GM18502 (cell line): Measurements from ENCODE around the gene PPIF.
A peak's percentile ranks its signal among the peaks of the same experiment; 100 is the strongest.

ENCODE experiments used
- ATAC-seq: cut with Tn5 transposase; IDR thresholded peaks from one replicate; pipeline ENCODE4 v1.9.1; 2021; ENCODE audit warnings: mild to moderate bottlenecking; ENCODE audit not compliant: unreplicated experiment, poor library complexity

Gene PPIF

DNA sequence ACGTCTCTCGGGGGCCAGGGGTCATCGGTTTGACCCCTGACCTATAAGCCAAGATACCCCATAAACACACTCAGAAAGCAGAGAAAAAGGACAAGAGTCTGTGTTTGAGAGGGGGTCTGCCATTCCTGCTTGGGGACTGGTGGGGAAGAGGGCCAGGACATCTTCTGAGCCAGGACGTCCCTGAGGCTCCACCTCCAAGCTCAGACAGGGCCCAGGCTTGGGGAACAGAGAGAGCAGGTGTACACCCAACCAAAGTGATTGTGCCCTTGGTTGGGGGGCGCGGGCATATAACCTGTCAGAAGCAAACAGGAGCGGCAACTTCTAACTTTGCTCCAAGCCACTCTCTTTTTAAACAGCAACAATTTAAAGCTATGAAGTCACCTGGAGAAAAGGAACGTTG, 33.9 kb upstream of the PPIF start:
- no peak for ATAC-seq

- ATAC-seq, result no peak
These were observed 33.3 kb upstream of the PPIF start for GRCh38 chr10:79313911-79314439.

- no peak for ATAC-seq
These were observed 32.3 kb upstream of the PPIF start for GRCh38 chr10:79314761-79315601.

- ATAC-seq, result no peak
These were observed 31.7 kb upstream of the PPIF start for GRCh38 chr10:79315602-79315920.

- ATAC-seq, result peak; percentile 73
These were observed 30.4 kb upstream of the PPIF start for GRCh38 chr10:79316671-79317431.

DNA sequence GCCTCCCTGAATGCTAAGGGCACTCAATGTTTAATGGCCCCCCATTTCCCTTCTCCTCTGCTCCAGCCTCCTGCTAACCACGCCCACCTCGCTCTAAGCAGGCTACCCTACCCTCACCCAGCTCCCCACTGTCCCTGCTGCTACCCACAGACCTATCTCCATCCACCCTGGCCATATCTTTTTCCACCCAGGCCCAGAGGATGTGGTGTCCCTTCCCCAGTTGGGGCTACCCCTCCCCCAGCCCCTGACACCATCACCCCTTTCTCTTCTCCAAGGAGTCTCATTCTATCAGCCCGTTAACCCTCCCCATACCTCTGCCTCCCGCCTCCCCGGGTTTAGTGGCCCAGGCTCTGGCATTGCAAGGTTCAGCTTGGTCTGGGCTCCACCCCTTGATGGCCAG, 28.9 kb upstream of the PPIF start:
- ATAC-seq, result no peak

- no peak for ATAC-seq
These were observed 28.0 kb upstream of the PPIF start for GRCh38 chr10:79319115-79319771.

DNA sequence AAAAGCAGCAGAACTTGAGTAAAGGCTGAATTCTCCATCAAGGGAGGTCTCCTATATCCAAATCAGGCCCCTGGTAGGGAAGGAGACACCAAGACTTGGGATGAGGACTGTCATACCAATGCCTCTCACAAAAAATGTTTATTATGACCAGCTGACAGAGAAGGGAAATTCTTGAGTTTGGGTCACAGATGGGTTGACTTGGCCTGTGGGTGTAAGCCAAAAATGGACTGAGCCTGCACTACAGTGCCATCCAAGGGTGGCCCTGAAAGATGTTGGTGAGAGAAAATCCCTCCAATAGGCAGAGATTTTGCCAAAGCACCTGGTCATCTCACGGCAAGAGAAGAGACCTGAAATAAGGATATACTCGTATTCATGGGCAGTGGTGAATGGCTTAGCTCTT, 27.0 kb upstream of the PPIF start:
- ATAC-seq, result no peak

DNA sequence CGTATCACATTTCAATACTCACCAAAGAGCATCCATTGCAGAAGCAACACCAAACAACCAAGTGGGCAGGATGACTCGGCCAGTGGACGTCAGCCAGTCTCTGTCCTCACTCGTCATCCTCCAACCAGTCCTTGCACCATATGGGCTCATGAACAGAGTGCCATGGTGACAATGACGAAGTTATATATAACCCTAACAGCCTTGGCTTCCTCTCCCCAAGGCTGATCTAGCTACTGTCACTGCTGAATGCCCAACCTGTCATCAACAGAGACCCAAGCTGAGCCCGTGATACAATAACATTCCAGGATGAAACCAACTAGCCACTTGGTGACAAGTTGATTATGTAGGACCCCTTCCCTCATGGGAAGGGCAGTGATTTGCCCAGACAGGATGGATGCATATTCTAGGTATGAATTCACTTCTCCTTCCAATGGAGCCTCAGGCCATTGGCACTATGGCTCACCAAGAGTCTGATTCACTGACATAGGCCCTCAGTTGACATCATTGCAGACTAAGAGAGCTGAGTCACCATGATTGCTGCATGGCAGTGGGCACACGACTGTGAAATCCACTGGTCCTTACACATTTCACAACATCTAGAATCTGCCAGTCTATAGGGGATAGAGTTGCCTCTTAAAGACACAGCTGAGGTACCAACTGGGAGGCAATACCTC, 26.3 kb upstream of the PPIF start:
- no peak for ATAC-seq

- ATAC-seq, result no peak
These were observed 25.8 kb upstream of the PPIF start for GRCh38 chr10:79321494-79321882.

DNA sequence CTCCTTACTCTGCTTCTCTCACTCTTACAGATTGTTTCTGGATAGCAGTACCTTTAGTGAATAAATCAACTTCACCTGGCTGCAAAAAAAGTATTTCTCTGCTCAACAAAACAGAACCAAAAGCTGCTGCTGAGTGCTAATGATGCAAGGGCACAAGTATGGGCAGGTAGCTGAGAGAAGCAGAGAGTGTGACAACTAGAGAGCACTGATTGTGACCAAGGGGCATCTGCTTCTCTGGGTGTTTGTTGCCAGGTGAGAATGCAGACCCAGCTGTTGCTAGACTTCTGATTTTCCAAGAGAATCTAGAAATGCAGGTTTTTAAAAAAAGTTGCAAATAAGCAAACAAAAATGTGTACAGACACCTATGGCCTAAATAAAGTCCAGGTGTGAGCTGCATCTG, 25.3 kb upstream of the PPIF start:
- ATAC-seq, result no peak

DNA sequence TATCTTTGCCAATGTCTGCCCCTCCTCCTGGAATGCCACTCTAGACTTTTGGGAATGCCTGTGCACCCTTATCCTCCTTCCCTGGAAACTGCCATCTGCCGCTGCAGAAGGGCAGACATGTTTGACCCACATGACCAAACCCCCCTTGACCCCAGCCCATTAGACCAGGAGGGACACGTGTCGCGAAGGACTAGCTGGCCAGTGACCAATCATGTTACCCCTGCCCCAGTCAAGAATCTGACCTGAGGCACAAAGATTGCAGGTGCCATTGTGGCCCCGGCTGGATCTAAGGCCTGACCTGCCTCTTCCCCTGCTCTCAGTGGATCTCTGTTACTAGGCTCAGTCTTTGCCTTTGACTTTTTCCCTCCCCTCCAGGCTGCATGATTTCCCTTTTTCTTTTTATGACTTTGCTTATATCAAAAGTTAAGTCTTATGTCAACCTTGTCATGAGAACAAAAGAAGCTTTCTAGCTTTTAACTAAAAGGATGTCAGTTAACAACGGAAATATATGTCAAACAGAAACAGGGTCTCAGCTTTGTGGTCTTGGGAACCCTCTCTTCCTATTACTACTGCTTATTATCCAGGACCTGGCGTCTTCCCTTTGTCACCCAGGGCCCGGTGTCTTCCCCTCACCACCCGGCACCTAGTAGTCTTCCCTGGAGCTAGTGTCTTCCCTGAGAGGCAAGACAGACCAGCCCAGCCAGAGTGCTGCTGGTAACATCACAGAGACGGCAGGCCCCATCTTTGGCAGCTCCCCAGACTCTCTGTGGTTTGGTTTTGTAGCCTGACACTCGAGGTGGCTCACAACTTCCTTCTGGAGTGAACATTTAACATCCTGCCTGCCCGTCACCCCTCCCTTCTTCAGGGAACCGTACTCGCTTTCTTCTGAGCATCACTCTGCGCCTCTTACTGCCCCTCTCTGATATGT, 24.4 kb upstream of the PPIF start:
- ATAC-seq, result peak; percentile 77

DNA sequence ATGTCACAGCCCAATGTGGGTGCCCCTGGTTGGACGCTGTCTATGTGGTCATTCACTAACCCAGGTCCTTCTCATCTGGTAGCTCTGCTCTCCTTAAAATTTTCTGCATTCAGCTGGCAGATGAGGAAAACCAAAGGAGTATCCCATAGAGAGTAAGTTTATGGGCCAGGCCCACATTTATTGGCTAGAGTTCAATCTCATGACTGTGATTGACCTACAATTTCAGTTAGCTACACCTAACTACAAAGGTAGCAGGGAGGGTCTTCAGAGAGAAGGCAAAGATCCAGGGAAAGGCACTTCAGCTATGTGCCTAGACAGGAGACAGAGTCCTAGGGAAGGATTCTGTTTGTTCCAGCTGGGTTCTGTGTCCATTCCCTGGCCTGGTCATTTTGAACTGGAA, 23.7 kb upstream of the PPIF start:
- ATAC-seq, result no peak

GRCh38 chr10:79324032-79324695, 23.1 kb upstream of the PPIF start:
- no peak for ATAC-seq

- no peak for ATAC-seq
These were observed 20.7 kb upstream of the PPIF start for GRCh38 chr10:79326361-79327089.

DNA sequence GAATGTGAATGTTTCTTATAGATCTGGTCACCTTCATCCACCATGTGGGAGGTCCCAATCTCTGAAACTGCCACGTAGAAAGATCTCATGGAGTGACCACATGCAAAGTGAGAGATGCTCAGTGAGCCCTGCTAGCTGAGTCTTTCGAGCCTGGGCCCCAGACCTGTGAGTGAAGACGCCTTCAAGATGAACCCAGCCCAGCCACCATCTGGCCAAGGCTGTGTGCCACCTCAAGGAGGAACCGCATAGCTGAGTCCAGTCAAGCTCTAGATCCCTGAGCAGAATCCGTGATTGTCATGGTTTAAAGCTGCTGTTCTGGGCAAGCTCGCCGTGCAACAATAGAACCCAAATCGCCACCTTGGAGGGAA, 20.2 kb upstream of the PPIF start:
- ATAC-seq, result peak; percentile 35

DNA sequence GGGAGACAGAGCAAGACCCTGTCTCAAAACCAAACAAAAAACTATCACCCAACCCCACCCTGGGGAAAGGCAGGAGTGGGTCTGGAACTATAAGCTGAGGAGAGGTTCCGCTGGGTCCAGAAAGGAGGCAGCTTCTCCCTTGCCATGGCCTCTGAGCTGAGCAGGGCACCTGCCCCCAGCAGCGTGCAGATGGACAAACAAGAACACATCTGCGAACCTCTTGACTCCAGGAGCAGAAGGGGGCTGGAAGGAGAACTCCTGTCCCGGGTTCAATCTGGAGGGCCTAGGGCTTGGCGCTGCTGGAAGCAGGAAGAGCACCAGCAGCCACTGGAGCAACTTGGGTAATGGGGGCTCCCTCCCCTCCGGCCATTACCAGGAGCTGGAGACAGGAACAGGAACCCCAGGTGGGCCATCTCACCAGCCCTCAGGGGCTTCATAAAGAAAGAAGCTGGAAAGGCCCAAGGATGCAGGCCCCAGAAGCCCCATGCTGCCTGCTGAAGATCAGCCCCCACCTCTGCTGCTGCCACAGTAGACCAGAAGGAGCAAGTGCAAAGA, 19.0 kb upstream of the PPIF start:
- no peak for ATAC-seq
